Right lobe of liver (tissue), 6 donors: Measurements from ENCODE around the gene DNAH1. TPM values are rescaled to one million over a fixed set of nuclear protein-coding genes. Genes with fewer than 3 reads are reported as not detected.
A peak's percentile ranks its signal among the peaks of the same experiment; 100 is the strongest.

Experiments used
- ATAC-seq, 4 donors: fragments of 200-7000 bp; cut with Tn5 transposase; one replicate each; pipeline ENCODE4 v1.9.1; 2020; ENCODE audit warnings: mild to moderate bottlenecking in 4 of 4, moderate library complexity in 4 of 4
- DNase-seq, 3 donors: peaks; one replicate each; pipeline ENCODE4 v3.0.0-alpha.2; 2020
- H3K27ac ChIP-seq, 3 donors: fragments of 200-600 bp; one replicate each; pipeline ENCODE4 v1.8.0; 2022
- H3K27me3 ChIP-seq, 2 donors: fragments of 200-600 bp; one replicate each; pipeline ENCODE4 v1.8.0; 2022
- H3K36me3 ChIP-seq, 4 donors: fragments of 200-600 bp; sonication (generic) in 1 of 4; one replicate each; pipeline versions ENCODE4 v1.5.1 to v1.8.0; 2017 to 2022; ENCODE audit warnings: control low read depth in 1 of 4
- H3K4me1 ChIP-seq, 4 donors: fragments of 200-600 bp; sonication (generic) in 1 of 4; one replicate each; pipeline versions ENCODE4 v1.5.1 to v1.8.0; 2017 to 2022; ENCODE audit warnings: control low read depth in 1 of 4
- H3K4me3 ChIP-seq, 3 donors: fragments of 200-600 bp; one replicate each; pipeline ENCODE4 v1.8.0; 2022
- H3K9me3 ChIP-seq, 4 donors: fragments of 200-600 bp; sonication (generic) in 1 of 4; one replicate each; pipeline versions ENCODE4 v1.5.1 to v1.8.0; 2017 to 2022; ENCODE audit warnings: control low read depth in 1 of 4
- POLR2A ChIP-seq: fragments of 450-650 bp; IDR thresholded peaks from one replicate; pipeline ENCODE4 v1.6.1; 2017; ENCODE audit warnings: antibody characterized with exemption, mild to moderate bottlenecking
- WGBS: methylation state at CpG from one replicate; pipeline ENCODE4 v1.1.6; 2018; ENCODE audit warnings: low coverage, low lambda C conversion rate; ENCODE audit not compliant: insufficient coverage; ENCODE audit errors: missing lambda C conversion rate; 5-methylcytosine and 5-hydroxymethylcytosine counted together
- intact Hi-C, 2 donors: fragments of 100-400 bp; cut with DNase I; formaldehyde crosslinking; loops; one replicate each; pipeline versions ENCODE4 v1.11.2 to v1.14.1; 2022
- total RNA-seq, 6 experiments: library from RNA; depleted of rRNA in 2 of 6; stranded (reverse); fragments of >200 nt in 2 of 6; fragmentation: NEBNext Ultra II Directional in 3 of 6; extraction: Animal tissue kit (Norgen Biotek cat#: 25700) in 3 of 6; gene quantifications; one replicate each; pipeline versions ENCODE4 v1.1.0 to v1.2.4, GENCODE V29; 2016 to 2023
- TF ChIP-seq, protein P1 (sequence below), 4 donors: fragments of 200-600 bp in 3 of 4; fragments of 450-650 bp in 1 of 4; IDR thresholded peaks; one replicate each; pipeline versions ENCODE4 v1.5.1 to v1.8.0; 2016 to 2022; ENCODE audit warnings: antibody characterized with exemption in 4 of 4, mild to moderate bottlenecking in 2 of 4
- donor health status: DM: no; HTN: yes; CAD: no.
- donor health status: DM: no; HTN: no; CAD: no.
- donor health status: DM: no; HTN: no; CAD: no.
- donor health status: DM: no; HTN: yes; CAD: no.
- donor health status: DM: no; HTN: yes; CAD: no.

The DNAH1 gene
- total RNA-seq, 6 experiments from 2014 or later = 1.6 to 11.2 (median 8.1) TPM

DNA sequence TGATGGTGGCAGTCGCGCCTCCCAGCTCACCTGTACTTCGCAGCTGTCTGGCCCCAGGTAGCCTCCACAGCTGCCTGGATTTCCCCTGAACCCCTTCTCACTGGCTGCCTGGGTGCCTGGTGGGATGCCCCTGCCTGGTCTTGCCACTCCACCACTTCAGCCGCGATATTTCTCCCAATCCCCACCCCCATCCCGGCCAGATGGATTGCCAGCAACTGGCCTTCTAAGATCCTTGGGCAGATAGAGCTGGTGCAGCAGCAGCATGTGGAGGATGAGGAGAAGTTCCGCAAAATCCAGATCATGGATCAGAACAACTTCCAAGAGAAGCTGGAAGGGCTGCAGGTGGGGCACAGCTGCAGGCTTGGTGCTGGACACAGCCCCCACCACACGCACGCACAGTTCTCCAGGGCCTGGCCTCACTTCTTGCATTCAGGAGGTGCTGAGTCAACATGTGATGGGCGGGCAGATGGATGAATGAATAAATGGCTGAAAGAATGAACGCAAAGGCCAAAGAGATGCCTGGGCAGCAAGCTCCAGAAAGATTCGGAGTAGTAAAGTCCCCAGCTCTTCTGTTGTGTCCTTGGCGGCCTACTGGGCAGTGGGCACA is 35.7 kb downstream of the DNAH1 start:
- Histone ChIP-seq H3K27me3 (no peaks in the 10 kb centered on the region), H3K27ac (no peak overlapping the region), H3K9me3 (no peaks in the 10 kb centered on the region), H3K4me1 (no peaks in the 10 kb centered on the region), H3K4me3 (no peak overlapping the region), H3K36me3 (peaks cover 0 to 19% (median 5%) of the 10 kb centered on the region in 4 donors)
- WGBS = 92% methylated on average over 7 of the region's 13 CpGs
- ATAC-seq (no peak), DNase-seq (peak in 1 of 3 donors; percentile 23)
- intact Hi-C loops = no loop called here
- TF ChIP-seq, protein P1, sequence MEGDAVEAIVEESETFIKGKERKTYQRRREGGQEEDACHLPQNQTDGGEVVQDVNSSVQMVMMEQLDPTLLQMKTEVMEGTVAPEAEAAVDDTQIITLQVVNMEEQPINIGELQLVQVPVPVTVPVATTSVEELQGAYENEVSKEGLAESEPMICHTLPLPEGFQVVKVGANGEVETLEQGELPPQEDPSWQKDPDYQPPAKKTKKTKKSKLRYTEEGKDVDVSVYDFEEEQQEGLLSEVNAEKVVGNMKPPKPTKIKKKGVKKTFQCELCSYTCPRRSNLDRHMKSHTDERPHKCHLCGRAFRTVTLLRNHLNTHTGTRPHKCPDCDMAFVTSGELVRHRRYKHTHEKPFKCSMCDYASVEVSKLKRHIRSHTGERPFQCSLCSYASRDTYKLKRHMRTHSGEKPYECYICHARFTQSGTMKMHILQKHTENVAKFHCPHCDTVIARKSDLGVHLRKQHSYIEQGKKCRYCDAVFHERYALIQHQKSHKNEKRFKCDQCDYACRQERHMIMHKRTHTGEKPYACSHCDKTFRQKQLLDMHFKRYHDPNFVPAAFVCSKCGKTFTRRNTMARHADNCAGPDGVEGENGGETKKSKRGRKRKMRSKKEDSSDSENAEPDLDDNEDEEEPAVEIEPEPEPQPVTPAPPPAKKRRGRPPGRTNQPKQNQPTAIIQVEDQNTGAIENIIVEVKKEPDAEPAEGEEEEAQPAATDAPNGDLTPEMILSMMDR (IDR thresholded peaks at IDR 0.05) = no peak
- TF ChIP-seq POLR2A = no peak

DNA sequence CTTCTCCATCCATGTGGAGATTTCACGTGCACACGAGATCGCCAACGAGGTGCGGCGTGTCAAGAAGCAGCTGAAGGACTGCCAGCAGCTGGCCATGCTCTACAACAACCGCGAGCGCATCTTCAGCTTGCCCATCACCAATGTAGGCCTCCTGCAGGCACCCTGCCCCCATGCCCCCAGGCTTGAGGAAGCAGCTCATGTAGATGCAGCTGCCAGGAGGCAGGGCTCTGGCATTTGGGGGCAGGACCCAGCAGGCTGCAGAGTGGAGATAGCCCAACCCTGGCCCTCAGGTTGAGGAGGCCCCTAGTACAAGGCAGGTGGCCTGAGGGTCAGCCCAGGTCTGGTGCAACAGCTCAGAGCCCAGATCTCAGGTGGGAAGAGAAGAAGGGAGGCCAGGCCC is 36.4 kb downstream of the DNAH1 start:
- no peak for ATAC-seq
- no peak overlapping the region for H3K4me3 ChIP-seq
- intact Hi-C loops = no loop called here
- no peak overlapping the region for H3K27ac ChIP-seq
- no peaks in the 10 kb centered on the region for H3K4me1 ChIP-seq
- TF ChIP-seq, protein P1 (IDR thresholded peaks at IDR 0.05) = no peak
- TF ChIP-seq POLR2A = no peak
- no peaks in the 10 kb centered on the region for H3K27me3 ChIP-seq
- H3K36me3 ChIP-seq = peaks cover 0 to 22% (median 5%) of the 10 kb centered on the region in 4 donors
- peak in 1 of 3 donors; percentile 47 for DNase-seq
- WGBS = no CpG with 5 or more reads among the region's 9 CpGs
- no peaks in the 10 kb centered on the region for H3K9me3 ChIP-seq

DNA sequence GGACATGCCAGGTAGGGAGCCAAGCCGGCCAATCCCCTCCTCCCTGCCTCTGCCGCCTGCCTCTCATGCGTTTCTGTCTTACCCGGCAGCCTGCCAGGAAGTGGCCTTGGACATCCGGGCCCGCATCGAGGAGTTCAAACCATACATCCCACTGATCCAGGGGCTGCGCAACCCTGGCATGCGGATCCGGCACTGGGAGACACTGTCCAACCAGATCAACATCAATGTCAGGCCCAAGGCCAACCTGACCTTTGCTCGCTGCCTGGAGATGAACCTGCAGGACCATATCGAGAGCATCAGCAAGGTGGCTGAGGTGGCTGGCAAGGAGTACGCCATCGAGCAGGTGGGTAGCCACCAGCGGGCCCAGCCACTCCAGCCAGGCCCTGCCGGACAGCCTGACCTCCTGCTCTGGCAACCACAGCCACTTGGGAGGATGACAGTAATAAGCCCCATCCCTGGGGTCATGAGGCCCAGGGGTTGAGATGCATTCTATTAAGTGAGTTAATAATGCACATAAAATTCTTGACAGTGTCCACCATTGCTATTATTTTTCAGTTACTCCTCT is 37.3 kb downstream of the DNAH1 start:
- H3K27me3 ChIP-seq = no peaks in the 10 kb centered on the region
- no peak for ATAC-seq

DNA sequence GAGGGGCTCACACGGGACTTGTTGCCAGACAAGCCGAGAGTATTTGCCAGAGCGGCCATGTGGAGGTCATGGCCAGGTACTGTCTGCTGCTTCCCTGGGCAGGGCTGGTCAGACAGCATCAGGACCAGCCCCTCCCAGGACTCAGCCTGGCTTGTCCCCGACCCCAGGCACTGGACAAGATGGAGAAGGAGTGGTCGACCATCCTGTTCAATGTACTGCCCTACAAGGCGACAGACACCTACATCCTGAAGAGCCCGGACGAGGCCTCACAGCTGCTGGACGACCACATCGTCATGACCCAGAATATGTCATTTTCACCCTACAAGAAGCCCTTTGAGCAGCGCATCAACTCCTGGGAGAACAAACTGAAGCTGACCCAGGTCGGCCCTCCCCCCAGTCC is 38.6 kb downstream of the DNAH1 start:
- intact Hi-C loops = no loop called here
- Histone ChIP-seq H3K9me3 (no peaks in the 10 kb centered on the region), H3K36me3 (peaks cover 0 to 30% (median 5%) of the 10 kb centered on the region in 4 donors), H3K27me3 (no peaks in the 10 kb centered on the region), H3K4me1 (no peaks in the 10 kb centered on the region), H3K4me3 (no peak overlapping the region), H3K27ac (no peak overlapping the region)
- no peak for ATAC-seq
- TF ChIP-seq, protein P1 (IDR thresholded peaks at IDR 0.05) = no peak
- no peak for TF ChIP-seq POLR2A
- WGBS = 88% methylated on average over 3 of the region's 12 CpGs
- DNase-seq = peak in 1 of 3 donors; percentile 37

More for the DNA sequence above, 37.3 kb downstream of the DNAH1 start:
- H3K27ac ChIP-seq = no peak overlapping the region
- no peak overlapping the region for H3K4me3 ChIP-seq
- no peaks in the 10 kb centered on the region for H3K9me3 ChIP-seq
- 60% methylated on average over 2 of the region's 16 CpGs for WGBS
- H3K4me1 ChIP-seq = no peaks in the 10 kb centered on the region
- intact Hi-C loops = no loop called here
- TF ChIP-seq POLR2A = no peak
- TF ChIP-seq, protein P1 (IDR thresholded peaks at IDR 0.05) = no peak
- peaks cover 0 to 24% (median 5%) of the 10 kb centered on the region in 4 donors for H3K36me3 ChIP-seq
- DNase-seq = peak in 1 of 3 donors; percentile 47
